Osteoblast (primary cell): ENCODE results near the gene PRSS3. TPM values are rescaled to one million over a fixed set of nuclear protein-coding genes. Genes with fewer than 3 reads are reported as not detected.
"Not testable (repeated sequence)": the region's sequence is repeated elsewhere in the genome, so short reads cannot be mapped to it uniquely, and the experiment has no call there.

Source experiments
- DNase-seq: peaks from one replicate; pipeline ENCODE4 v3.0.0; 2011; ENCODE audit warnings: low spot score, mixed read lengths; ENCODE audit not compliant: insufficient read length; ENCODE audit errors: missing footprints
- H2AFZ ChIP-seq: 2 replicates; pipeline ENCODE4 v1.6.0; 2011; ENCODE audit warnings: mild to moderate bottlenecking, low read length
- H3K27ac ChIP-seq: 2 replicates; pipeline ENCODE4 v1.5.1; 2011; ENCODE audit warnings: mild to moderate bottlenecking, low read depth, low read length, moderate library complexity
- H3K27me3 ChIP-seq: 2 replicates; pipeline ENCODE4 v1.6.0; 2012; ENCODE audit warnings: mild to moderate bottlenecking, control low read depth, inconsistent platforms, low read length, moderate library complexity; ENCODE audit not compliant: insufficient read depth
- H3K36me3 ChIP-seq: 2 replicates; pipeline ENCODE4 v1.5.1; 2011; ENCODE audit warnings: mild to moderate bottlenecking, low read length, control low read depth, moderate library complexity; ENCODE audit not compliant: insufficient read depth
- H3K4me1 ChIP-seq: 2 replicates; pipeline ENCODE4 v1.5.1; 2011; ENCODE audit warnings: mild to moderate bottlenecking, low read length, control low read depth, moderate library complexity; ENCODE audit not compliant: insufficient read depth
- H3K4me2 ChIP-seq: 2 replicates; pipeline ENCODE4 v1.6.0; 2011; ENCODE audit warnings: mild to moderate bottlenecking, low read length; ENCODE audit not compliant: insufficient read depth
- H3K4me3 ChIP-seq: fragments of 200-600 bp; sonication (generic); 3 replicates; pipeline ENCODE4 v1.5.1; 2012; ENCODE audit warnings: mild to moderate bottlenecking, low read length, inconsistent platforms; ENCODE audit not compliant: insufficient read depth
- H3K79me2 ChIP-seq: 2 replicates; pipeline ENCODE4 v1.6.0; 2012; ENCODE audit warnings: mild to moderate bottlenecking, low read length, control low read depth, inconsistent platforms; ENCODE audit not compliant: insufficient read depth
- H3K9me3 ChIP-seq: 2 replicates; pipeline ENCODE4 v1.5.1; 2011; ENCODE audit warnings: low read depth, low read length, control low read depth
- H4K20me1 ChIP-seq: 2 replicates; pipeline ENCODE4 v1.6.0; 2012; ENCODE audit warnings: mild to moderate bottlenecking, low read length, control low read depth; ENCODE audit not compliant: insufficient read depth
- total RNA-seq: library from RNA; depleted of rRNA; stranded (reverse); fragments of >200 nt; gene quantifications from 2 replicates; pipeline ENCODE4 v1.2.3, GENCODE V29; 2012
- TF ChIP-seq, protein P1 (sequence below): IDR thresholded peaks from 2 replicates; pipeline ENCODE4 v1.5.1; 2011; ENCODE audit warnings: mild to moderate bottlenecking, low read depth, low read length, moderate library complexity; ENCODE audit errors: extremely low read depth

PRSS3 gene
- total RNA-seq, 1 donor: 2.2 TPM

DNA sequence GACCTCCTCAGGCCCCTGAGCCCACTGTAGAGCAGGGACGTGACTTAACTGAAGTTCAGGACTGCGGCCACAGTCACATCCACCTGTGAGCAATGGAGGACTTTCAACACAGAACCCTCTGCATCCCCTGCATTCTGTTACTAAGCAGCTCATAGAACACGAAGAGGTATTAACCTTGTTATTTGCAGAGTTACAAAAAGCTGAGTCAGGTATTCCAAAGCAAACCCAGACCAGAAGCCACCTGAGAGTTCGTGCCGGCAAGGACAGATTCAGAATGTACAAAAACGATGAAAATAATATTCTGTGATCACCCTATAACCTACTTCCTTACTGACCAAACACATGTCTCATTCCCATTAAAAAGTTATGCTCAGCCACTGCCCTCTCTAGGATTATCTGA, 33.0 kb upstream of the PRSS3 start:
- Histone ChIP-seq H3K4me2 (no peak overlapping the region), H3K9me3 (no peaks in the 10 kb centered on the region), H3K27me3 (no peaks in the 10 kb centered on the region), H3K36me3 (no peaks in the 10 kb centered on the region), H3K79me2 (no peaks in the 10 kb centered on the region), H3K4me1 (peaks cover 7% of the 10 kb centered on the region), H3K27ac (no peak overlapping the region), H2AFZ (no peak overlapping the region), H3K4me3 (no peak overlapping the region), H4K20me1 (no peaks in the 10 kb centered on the region)
- TF ChIP-seq, protein P1, sequence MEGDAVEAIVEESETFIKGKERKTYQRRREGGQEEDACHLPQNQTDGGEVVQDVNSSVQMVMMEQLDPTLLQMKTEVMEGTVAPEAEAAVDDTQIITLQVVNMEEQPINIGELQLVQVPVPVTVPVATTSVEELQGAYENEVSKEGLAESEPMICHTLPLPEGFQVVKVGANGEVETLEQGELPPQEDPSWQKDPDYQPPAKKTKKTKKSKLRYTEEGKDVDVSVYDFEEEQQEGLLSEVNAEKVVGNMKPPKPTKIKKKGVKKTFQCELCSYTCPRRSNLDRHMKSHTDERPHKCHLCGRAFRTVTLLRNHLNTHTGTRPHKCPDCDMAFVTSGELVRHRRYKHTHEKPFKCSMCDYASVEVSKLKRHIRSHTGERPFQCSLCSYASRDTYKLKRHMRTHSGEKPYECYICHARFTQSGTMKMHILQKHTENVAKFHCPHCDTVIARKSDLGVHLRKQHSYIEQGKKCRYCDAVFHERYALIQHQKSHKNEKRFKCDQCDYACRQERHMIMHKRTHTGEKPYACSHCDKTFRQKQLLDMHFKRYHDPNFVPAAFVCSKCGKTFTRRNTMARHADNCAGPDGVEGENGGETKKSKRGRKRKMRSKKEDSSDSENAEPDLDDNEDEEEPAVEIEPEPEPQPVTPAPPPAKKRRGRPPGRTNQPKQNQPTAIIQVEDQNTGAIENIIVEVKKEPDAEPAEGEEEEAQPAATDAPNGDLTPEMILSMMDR: no peak
- no peak for DNase-seq

DNA sequence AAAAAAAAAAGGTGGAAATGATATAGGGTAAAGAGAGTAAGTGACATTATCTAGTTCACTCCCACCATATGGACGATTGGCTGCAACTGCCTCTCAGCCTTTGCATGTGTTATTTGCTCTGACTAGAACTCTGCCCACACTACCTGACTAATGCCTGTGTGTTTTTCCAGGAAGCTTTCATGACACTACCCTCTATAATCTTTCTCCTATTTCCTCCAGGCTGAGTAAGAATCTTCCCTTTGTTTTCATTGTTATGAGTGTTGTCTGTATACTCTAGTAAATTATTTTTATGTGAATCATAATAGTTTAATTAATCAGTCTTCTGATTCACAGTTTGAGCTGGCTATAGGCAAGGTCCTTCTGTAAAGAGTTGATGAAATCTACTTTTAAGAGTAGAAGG, 31.7 kb upstream of the PRSS3 start:
- H3K79me2 ChIP-seq, H3K4me1 ChIP-seq, H2AFZ ChIP-seq, H3K36me3 ChIP-seq, H3K9me3 ChIP-seq, H3K4me2 ChIP-seq, H3K27me3 ChIP-seq, H3K4me3 ChIP-seq, H4K20me1 ChIP-seq, H3K27ac ChIP-seq: not testable (repeated sequence)
- DNase-seq: peak; percentile 73

DNA sequence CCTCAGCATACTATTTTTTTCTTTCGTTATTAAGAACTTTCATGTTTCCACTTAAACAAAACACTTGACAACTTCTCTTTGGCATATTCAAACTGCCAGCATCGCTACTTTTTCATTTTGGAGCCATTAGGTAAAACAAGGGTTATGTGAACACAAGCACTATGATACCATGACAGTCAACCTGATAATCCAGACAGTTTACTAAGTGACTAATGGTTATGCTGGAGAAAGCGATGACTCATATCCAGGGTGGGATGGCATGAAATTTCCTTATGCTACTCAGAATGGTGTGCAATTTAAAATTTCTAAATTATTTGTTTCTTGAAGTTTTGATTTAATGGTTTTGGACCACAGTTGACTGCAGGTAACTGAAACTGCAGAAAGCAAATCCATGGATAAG, 29.9 kb upstream of the PRSS3 start:
- TF ChIP-seq, protein P1: no peak
- no peak overlapping the region for H3K4me3 ChIP-seq
- no peaks in the 10 kb centered on the region for H3K36me3 ChIP-seq
- peaks cover 10% of the 10 kb centered on the region for H3K4me1 ChIP-seq
- no peak overlapping the region for H2AFZ ChIP-seq
- DNase-seq: peak; percentile 66
- peak overlapping the region; percentile 23 for H3K27ac ChIP-seq
- no peaks in the 10 kb centered on the region for H3K27me3 ChIP-seq
- H3K4me2 ChIP-seq: no peak overlapping the region
- H3K79me2 ChIP-seq: no peaks in the 10 kb centered on the region
- H4K20me1 ChIP-seq: no peaks in the 10 kb centered on the region
- H3K9me3 ChIP-seq: no peaks in the 10 kb centered on the region

DNA sequence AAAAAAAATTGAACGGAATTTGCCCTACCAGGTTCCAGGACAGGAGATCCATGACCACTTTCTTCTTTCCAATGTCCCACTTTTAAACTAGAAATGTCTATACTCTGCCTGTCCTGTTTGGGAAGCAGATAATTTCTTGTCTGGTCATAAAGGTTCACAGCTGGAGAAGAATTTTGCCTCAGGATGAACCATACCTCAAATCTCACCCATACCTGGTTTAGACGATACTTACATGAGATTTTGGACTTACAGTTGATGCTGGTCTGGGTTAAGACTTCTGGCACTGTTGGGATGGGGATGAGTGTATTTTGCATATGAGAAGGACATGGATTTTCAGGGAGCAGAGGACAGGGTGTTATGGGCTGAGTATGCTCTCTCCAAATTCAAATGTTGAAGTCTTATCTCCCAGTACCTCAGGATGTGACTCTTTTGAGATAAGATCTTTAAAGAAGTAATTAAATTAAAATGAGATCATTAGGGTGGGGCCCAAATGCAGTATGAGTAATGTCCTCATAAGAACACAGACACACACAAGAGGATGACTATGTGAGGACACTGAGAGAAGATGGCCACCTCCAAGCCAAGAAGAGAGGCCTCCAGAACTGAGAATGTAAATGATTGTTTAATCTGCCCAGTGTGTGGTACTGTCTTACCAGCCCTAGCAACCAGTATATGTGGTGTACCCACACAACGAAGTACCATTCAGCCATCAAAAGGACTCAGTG, 25.0 kb upstream of the PRSS3 start:
- H4K20me1 ChIP-seq, H3K4me3 ChIP-seq, H3K79me2 ChIP-seq, H3K27me3 ChIP-seq, H3K4me2 ChIP-seq, H3K36me3 ChIP-seq, H3K9me3 ChIP-seq: not testable (repeated sequence)
- peak overlapping the region; percentile 62 for H2AFZ ChIP-seq
- H3K4me1 ChIP-seq: peaks cover 15% of the 10 kb centered on the region
- DNase-seq: peak; percentile 23
- peak overlapping the region; percentile 65 for H3K27ac ChIP-seq

DNA sequence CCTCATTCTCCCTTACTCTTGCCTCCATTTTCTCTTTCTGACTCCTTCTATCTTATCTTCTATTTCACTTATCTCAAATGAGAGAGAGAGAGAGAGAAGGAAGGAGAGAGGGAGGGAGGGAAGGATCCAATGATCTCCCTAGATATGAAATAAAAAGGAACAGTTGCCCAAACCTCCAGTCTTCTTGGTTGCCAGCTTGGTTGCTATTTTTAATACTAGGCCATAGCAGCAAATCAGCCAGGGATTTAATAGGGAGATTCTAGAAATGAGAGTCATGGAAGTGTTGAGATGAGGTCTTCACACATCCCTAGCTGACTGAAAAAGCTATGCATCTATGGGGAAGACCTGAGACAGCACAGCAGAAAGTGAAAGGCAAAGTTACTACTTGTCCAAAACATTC, 22.2 kb upstream of the PRSS3 start:
- H3K79me2 ChIP-seq, DNase-seq, H3K4me2 ChIP-seq: not testable (repeated sequence)

DNA sequence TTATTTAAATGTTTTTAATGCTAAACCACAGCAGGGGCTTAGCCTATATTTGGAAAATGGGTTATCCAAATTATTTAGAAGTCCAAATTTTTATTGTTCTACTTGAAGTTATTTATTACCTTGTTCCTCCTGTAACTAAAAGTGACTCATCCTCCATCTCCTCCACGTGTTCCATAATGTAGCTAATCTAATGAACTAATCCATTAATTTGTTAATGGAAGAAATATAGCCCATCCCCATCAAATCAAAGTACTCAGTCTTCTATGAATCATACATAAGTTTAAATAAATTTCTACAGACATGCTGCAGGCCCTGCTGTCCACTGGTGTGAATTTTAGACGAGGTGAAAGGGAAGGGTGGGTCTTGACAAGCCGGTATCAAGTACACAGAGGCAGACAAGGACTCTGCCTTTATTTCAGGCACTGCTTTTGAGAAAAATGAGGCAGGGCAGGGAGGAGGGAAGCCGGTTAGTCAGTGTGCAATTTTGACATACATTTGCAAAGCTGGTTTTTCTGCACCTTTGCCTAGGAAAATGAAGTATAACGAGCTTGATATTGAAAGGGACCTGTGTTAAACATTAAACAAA, 21.2 kb upstream of the PRSS3 start:
- H2AFZ ChIP-seq, H3K79me2 ChIP-seq, H3K4me2 ChIP-seq, H3K4me3 ChIP-seq, H3K27me3 ChIP-seq, H3K9me3 ChIP-seq, H3K27ac ChIP-seq, H3K36me3 ChIP-seq, H4K20me1 ChIP-seq, DNase-seq: not testable (repeated sequence)
- peaks cover 16% of the 10 kb centered on the region for H3K4me1 ChIP-seq

More for the DNA sequence above, 22.2 kb upstream of the PRSS3 start:
- not testable (repeated sequence) for H3K36me3 ChIP-seq, H3K9me3 ChIP-seq, H3K27ac ChIP-seq, H3K27me3 ChIP-seq, H3K4me1 ChIP-seq, H4K20me1 ChIP-seq, H3K4me3 ChIP-seq, H2AFZ ChIP-seq
